Astrocyte of the hippocampus (primary cell): ENCODE measurements around the gene MACROD2.
A peak's percentile ranks its signal among the peaks of the same experiment; 100 is the strongest.
"Not testable (repeated sequence)": the region's sequence is repeated elsewhere in the genome, so short reads cannot be mapped to it uniquely, and the experiment has no call there.

ENCODE experiments used
- DNase-seq: peaks from one replicate; pipeline ENCODE4 v3.0.0; 2011; ENCODE audit warnings: low read depth, low spot score

MACROD2 gene

GRCh38 chr20:15496501-15497039 is 1501.3 kb downstream of the MACROD2 start:
- no peak for DNase-seq

- DNase-seq, result no peak
Observed at GRCh38 chr20:15498926-15499325, 1503.6 kb downstream of the MACROD2 start.

- DNase-seq, result no peak
Observed at GRCh38 chr20:15506311-15506710, 1511.0 kb downstream of the MACROD2 start.

- DNase-seq, result no peak
Observed at GRCh38 chr20:15507151-15507550, 1511.8 kb downstream of the MACROD2 start.

- DNase-seq, result no peak
Observed at GRCh38 chr20:15511551-15511950, 1516.2 kb downstream of the MACROD2 start.

GRCh38 chr20:15512916-15513315 is 1517.6 kb downstream of the MACROD2 start:
- no peak for DNase-seq

GRCh38 chr20:15515691-15516090 is 1520.4 kb downstream of the MACROD2 start:
- peak; percentile 10 for DNase-seq

GRCh38 chr20:15520930-15521524 is 1525.7 kb downstream of the MACROD2 start:
- DNase-seq, result no peak

- no peak for DNase-seq
Observed at GRCh38 chr20:15523400-15523799, 1528.1 kb downstream of the MACROD2 start.

GRCh38 chr20:15528391-15529111 is 1533.2 kb downstream of the MACROD2 start:
- peak; percentile 47 for DNase-seq

GRCh38 chr20:15535863-15536262 is 1540.5 kb downstream of the MACROD2 start:
- DNase-seq, result no peak

GRCh38 chr20:15537200-15537599 is 1541.9 kb downstream of the MACROD2 start:
- not testable (repeated sequence) for DNase-seq

GRCh38 chr20:15542655-15543054 is 1547.3 kb downstream of the MACROD2 start:
- DNase-seq, result no peak

- no peak for DNase-seq
Observed at GRCh38 chr20:15544742-15545141, 1549.4 kb downstream of the MACROD2 start.

GRCh38 chr20:15546525-15547023 is 1551.3 kb downstream of the MACROD2 start:
- DNase-seq, result no peak

- no peak for DNase-seq
Observed at GRCh38 chr20:15547119-15547518, 1551.8 kb downstream of the MACROD2 start.

- DNase-seq, result no peak
Observed at GRCh38 chr20:15550116-15550870, 1555.0 kb downstream of the MACROD2 start.

- no peak for DNase-seq
Observed at GRCh38 chr20:15555913-15556312, 1560.6 kb downstream of the MACROD2 start.

GRCh38 chr20:15556869-15557268 is 1561.6 kb downstream of the MACROD2 start:
- DNase-seq, result no peak

GRCh38 chr20:15561070-15561569 is 1565.8 kb downstream of the MACROD2 start:
- DNase-seq, result no peak

GRCh38 chr20:15561707-15562404 is 1566.5 kb downstream of the MACROD2 start:
- no peak for DNase-seq
